GM18505 (cell line): Measurements from ENCODE around the gene STAT5B.

Source experiments
- ATAC-seq: cut with Tn5 transposase; IDR thresholded peaks from one replicate; pipeline ENCODE4 v1.9.1; 2021; ENCODE audit not compliant: unreplicated experiment
- POLR2A ChIP-seq: IDR thresholded peaks from 4 replicates; pipeline ENCODE4 v1.6.1; 2011; ENCODE audit warnings: borderline replicate concordance; ENCODE audit not compliant: insufficient read depth, insufficient read length; ENCODE audit errors: extremely low read depth

STAT5B gene

GRCh38 chr17:42296012-42296411 lies 19.8 kb upstream of the STAT5B start:
- no peak for TF ChIP-seq POLR2A
- no peak for ATAC-seq

- no peak for TF ChIP-seq POLR2A
- no peak for ATAC-seq
Observed at GRCh38 chr17:42294469-42295398, 18.5 kb upstream of the STAT5B start.

- TF ChIP-seq POLR2A: no peak
Observed at GRCh38 chr17:42291129-42291528, 14.9 kb upstream of the STAT5B start.

GRCh38 chr17:42290577-42290976 lies 14.4 kb upstream of the STAT5B start:
- no peak for ATAC-seq
- no peak for TF ChIP-seq POLR2A

More at GRCh38 chr17:42291129-42291528, 14.9 kb upstream of the STAT5B start:
- no peak for ATAC-seq

GRCh38 chr17:42289611-42290181 lies 13.5 kb upstream of the STAT5B start:
- ATAC-seq: no peak
- TF ChIP-seq POLR2A: no peak

- ATAC-seq: peak; percentile 13
- no peak for TF ChIP-seq POLR2A
Observed at GRCh38 chr17:42288803-42289610, 12.8 kb upstream of the STAT5B start.

GRCh38 chr17:42287977-42288802 lies 12.0 kb upstream of the STAT5B start, which contains the start of gene STAT5A:
Gene STAT5A (plus strand): TSS chr17:42288498. CDS start chr17:42289412, 914 bp downstream.
- TF ChIP-seq POLR2A: peak; percentile 80
- peak; percentile 44 for ATAC-seq

GRCh38 chr17:42287305-42287976 lies 11.2 kb upstream of the STAT5B start:
- TF ChIP-seq POLR2A: peak; percentile 65
- peak; percentile 2 for ATAC-seq

- TF ChIP-seq POLR2A: no peak
- no peak for ATAC-seq
Observed at GRCh38 chr17:42286411-42287221, 10.4 kb upstream of the STAT5B start.

- no peak for TF ChIP-seq POLR2A
- no peak for ATAC-seq
Observed at GRCh38 chr17:42285346-42286050, 9.3 kb upstream of the STAT5B start.

- TF ChIP-seq POLR2A: no peak
- ATAC-seq: no peak
Observed at GRCh38 chr17:42284566-42284965, 8.4 kb upstream of the STAT5B start.
